ENCODE results near the gene ZBTB17.

Gene ZBTB17

DNA sequence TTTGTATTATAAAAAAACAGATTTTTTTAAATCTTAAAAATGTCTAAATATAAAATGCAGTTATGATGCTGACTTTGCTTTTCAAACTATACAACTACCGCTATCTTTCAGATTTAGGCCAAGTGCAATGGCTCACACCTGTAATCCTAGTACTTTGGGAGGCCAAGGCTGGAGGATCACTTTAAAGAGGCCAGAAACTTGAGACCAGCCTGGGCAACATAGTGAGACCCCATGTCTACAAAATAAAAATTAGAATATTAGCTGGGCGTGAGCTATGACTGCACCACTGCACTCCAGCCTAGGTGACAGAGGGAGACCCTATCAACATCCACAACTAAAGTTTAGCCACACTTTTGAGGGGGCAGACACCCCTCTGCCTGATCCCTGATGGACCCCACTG, 20.3 kb downstream of the ZBTB17 start:
- TF ChIP-seq, protein P1, sequence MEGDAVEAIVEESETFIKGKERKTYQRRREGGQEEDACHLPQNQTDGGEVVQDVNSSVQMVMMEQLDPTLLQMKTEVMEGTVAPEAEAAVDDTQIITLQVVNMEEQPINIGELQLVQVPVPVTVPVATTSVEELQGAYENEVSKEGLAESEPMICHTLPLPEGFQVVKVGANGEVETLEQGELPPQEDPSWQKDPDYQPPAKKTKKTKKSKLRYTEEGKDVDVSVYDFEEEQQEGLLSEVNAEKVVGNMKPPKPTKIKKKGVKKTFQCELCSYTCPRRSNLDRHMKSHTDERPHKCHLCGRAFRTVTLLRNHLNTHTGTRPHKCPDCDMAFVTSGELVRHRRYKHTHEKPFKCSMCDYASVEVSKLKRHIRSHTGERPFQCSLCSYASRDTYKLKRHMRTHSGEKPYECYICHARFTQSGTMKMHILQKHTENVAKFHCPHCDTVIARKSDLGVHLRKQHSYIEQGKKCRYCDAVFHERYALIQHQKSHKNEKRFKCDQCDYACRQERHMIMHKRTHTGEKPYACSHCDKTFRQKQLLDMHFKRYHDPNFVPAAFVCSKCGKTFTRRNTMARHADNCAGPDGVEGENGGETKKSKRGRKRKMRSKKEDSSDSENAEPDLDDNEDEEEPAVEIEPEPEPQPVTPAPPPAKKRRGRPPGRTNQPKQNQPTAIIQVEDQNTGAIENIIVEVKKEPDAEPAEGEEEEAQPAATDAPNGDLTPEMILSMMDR (IDR thresholded peaks at IDR 0.05; ENCODE audit: insufficient read depth, low read depth, low read length, missing control alignments): no peak
- H3K4me3 ChIP-seq (ENCODE audit: low read depth, low read length): no peak overlapping the region
- DNase-seq (ENCODE audit: low read depth): no peak

DNA sequence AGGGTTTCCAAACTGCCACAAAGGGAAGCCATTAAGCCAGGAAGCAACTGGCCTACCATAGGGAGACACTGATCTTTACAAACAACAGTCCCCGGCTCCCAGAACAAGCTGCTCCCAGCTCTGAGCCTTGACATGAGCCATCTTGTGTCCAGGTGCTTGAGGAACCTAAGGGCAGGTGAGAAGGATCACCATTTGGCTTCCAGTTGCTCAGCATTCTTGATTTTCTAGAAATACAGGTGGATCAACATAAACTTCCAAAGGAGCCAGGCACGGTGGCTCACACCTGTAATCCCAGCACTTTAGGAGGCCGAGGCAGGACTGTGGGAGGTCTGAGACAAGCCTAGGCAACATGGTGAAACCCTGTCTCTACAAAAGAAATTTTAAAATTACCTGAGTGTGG, 21.6 kb downstream of the ZBTB17 start:
- no peak for DNase-seq (ENCODE audit: low read depth)
- H3K4me3 ChIP-seq (ENCODE audit: low read depth, low read length): no peak overlapping the region
- TF ChIP-seq, protein P1 (IDR thresholded peaks at IDR 0.05; ENCODE audit: insufficient read depth, low read depth, low read length, missing control alignments): no peak

- TF ChIP-seq, protein P1 (IDR thresholded peaks at IDR 0.05; ENCODE audit: insufficient read depth, low read depth, low read length, missing control alignments): no peak
- no peak for DNase-seq (ENCODE audit: low read depth)
- H3K4me3 ChIP-seq (ENCODE audit: low read depth, low read length): no peak overlapping the region
Measured at GRCh38 chr1:15953791-15954241, 22.1 kb downstream of the ZBTB17 start.

DNA sequence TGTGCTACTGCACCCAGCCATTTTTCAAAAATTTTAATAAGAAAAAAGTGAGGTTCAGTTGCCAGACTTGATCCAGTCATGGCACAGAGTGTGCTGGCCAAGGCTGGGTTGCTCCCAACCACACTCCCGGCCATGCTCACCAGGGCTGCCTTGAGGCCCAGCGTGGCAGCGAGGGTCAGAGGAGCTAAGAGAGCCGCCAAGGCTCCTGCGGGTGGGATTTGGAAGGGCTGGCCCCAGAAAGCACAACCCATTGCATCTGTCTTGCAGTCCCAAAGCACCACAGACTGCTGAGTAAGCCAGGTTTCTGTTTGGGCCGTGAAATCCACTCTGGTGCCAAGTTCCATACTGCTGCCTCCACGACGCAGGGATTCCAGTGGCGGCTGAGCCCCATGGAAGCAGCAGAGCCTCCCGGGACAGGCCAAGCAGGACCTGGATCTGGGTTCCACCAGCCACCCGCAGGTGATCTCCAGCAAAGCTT, 22.6 kb downstream of the ZBTB17 start:
- no peak for DNase-seq (ENCODE audit: low read depth)
- TF ChIP-seq, protein P1 (IDR thresholded peaks at IDR 0.05; ENCODE audit: insufficient read depth, low read depth, low read length, missing control alignments): no peak
- H3K4me3 ChIP-seq (ENCODE audit: low read depth, low read length): no peak overlapping the region

- no peak overlapping the region for H3K4me3 ChIP-seq (ENCODE audit: low read depth, low read length)
- no peak for DNase-seq (ENCODE audit: low read depth)
- TF ChIP-seq, protein P1 (IDR thresholded peaks at IDR 0.05; ENCODE audit: insufficient read depth, low read depth, low read length, missing control alignments): no peak
Measured at GRCh38 chr1:15952317-15953258, 23.3 kb downstream of the ZBTB17 start.

- DNase-seq (ENCODE audit: low read depth): no peak
- TF ChIP-seq, protein P1 (IDR thresholded peaks at IDR 0.05; ENCODE audit: insufficient read depth, low read depth, low read length, missing control alignments): no peak
- no peak overlapping the region for H3K4me3 ChIP-seq (ENCODE audit: low read depth, low read length)
Measured at GRCh38 chr1:15951341-15952153, 24.4 kb downstream of the ZBTB17 start.
